GM21825 (cell line): Measurements from ENCODE around the gene USP22.

Experiments
- ATAC-seq: cut with Tn5 transposase; IDR thresholded peaks from one replicate; pipeline ENCODE4 v1.9.1; 2021; ENCODE audit warnings: mild to moderate bottlenecking, moderate library complexity; ENCODE audit not compliant: unreplicated experiment

The USP22 gene

DNA sequence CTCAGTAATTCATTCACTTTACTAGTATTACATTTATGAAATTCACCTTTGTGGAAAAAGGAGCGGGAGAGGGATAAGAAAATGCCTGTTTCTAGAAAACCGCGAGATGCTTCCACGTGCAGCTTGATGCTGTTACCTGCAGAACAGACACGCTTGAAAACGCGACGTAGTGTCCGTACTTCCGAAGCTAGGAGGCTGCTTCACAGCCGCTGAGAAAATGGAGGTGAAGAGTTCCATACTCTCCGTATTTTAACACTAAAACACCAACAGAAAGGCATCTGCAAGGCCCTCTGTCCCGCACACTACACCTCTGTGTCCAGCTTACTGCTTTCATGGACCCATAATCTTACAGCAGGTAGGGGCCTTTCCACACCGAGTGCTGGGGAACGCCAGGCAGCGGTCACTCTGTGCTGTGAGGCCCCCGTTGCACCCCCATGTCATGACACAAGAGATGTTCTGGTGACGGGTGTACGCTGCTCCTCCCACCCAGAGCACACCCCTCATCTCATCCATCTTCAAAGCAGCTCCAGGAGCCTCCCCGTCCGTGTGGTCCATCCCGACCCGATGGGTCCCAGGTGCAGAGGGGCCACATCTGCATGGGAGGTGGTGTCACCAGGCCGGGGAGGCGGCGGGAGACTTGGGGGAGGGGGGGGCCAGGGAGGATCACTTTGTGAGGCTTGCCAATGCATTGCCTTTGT lies 40.4 kb downstream of the USP22 start:
- no peak for ATAC-seq

DNA sequence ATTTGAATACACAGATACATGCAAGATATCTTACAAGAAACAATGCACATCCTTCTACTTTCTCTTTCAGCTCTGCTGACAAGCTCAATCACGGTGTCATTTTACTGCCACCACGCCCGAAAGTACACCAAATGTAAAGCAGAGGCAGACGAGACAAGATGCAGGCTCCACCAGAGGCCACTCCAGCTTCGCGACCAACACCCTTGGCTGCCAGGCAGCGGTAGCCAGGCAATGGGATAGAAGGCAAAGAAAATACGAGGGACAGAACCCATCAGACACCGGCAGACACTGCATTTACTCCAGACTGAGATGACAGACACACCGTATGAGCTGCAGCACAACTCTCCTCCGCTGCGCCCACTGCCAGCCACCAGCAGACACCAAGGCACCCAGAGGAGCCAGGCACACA lies 41.0 kb downstream of the USP22 start:
- no peak for ATAC-seq

DNA sequence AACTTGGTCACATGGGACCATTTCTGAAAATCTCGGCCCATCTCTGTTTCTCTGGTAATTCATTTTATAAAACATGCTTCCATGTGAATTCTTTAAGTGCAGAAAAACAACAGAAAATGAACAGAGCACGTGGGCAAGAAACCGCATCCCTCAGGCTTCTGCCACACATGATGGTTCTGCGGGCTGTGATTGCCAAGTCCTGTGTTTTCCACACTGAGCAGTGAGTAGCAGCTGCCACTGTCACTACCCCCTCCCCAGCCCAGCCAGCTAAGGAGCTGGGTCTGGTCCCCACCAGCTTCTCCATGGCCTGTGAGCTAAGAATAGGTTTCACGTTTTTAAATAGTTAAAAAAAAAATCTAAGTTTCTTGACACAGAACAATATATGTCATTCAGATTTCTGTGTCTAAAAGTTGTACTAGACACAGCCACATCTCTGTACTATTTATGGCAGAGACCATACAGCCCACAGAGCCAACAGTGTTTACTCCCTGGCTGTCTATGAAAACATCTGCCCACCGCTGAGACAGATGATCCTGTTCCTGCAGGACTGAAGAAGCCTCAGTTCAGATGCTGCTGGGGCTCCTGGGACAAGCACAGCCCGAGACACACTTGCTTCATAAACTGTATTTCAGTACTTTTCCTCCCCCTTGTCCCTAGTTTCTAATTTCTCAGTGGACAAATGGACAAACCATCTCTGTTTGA lies 41.5 kb downstream of the USP22 start:
- no peak for ATAC-seq

DNA sequence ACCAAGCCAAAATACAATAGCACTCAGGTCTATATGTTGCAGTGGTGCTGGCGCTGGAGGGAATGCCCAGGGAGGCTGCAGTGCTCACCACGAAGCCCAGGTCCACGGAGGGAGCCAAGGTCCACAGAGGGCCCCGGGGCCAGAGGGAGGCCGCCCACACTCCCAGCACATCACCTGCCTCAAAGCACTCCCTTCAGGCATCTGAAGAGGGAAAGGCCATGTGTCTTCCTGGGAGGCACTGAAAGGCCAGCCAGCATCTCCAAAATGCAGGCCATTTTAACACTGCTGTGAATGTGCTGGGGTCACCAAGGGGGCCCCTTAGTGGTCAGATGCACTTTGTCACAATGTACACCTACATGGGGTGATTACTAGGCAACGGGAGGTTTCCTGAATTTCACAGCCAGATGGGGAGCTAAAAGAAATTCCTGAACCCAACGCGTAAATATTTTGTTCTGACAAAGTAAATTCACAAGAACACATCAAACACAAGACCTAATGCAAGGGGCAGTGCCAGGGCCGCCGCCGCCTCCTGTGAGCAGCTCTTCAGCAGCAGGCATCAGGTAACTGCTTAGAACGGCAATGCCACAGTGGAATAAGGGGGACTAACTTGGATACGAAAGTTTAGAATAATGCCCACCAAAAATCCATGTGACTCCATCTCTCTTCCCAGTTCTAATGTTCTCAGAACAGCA lies 42.8 kb downstream of the USP22 start:
- no peak for ATAC-seq

DNA sequence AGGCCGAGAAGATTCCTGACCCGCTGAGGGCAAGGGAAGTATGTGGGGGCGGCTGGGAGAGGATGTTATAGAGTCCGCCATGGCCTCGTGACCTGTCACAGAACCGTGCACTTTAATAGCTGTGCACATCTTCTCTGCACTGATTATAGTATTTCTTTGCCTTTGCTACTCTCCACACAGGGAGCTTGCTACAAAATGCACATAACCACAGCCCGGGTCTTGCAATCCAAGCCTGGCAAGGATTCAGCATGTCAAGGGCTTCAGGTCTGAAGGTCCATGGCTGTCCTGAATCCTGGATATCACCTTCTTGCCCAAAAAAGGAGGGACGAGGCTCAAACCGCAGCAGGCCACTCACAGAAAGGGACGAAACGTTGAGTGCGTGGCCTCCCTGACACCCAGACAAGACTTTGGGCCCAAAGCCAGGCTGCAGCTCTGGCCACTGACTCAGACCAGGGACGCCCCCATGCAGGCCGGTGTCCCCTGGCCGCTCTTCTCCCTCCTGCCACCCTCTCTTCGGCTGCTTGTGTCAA lies 43.7 kb downstream of the USP22 start:
- ATAC-seq, result no peak

DNA sequence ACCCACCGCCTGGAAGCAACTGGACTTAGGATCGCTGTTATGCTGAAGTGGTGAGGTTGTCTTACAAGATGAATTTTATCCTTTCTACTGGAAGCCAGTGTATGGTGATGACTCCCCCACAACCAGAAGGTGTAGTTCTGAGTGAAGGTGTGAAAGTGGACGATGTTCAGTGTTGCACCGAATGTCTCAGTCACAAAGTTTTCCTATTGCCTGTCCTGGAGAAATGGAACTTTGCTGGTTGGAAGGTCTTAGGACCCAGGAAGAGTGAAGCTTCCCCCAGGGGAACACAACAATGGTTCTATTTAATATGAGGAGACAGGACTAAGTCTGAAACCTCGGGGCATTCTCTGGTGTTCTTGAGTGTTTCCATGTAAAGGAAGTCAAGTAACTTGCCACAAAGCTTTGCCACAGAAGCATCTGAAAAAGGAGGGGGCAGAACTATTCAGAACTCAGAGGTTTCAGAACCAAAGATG lies 44.2 kb downstream of the USP22 start:
- ATAC-seq, result no peak

DNA sequence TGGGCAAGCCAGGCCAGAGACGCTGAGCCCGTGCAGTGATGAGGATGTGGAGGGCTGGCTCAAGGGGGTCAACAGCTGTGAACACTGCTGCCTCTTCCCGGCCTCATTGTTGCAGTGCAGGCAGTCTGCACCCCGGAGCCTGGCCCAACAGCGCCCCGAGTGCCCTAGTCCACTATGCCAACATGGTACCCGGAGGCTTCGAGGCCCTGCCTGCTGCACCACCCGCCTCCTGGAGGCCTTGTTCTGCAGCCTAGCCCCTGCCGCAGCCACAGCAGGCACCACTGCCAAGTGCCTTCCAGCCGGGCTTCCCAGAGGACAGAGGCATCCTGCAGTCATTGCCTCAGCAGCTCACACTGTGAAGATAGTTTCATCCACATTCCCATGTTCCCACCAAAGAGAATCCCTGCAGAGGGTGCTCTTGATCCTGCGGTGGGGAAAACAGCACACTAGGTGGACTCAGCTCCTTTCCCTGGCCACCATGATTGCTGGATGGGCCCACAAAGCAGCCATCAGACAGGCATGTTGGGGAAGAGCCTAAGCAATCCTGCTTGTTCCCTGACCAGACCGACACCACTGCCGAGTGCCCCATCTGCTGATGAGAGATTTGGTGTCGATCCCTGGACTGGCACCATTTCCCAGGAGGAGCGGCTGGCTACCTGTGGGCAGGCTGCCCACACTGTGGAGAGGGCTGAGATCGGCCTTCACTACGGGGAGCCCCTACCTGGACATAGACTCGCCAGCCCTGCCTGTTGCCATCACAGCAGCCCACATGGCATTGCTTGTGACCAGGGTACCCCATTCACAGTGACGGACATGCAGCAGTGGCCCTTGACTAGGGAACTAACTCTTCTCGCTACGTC lies 44.9 kb downstream of the USP22 start:
- no peak for ATAC-seq

DNA sequence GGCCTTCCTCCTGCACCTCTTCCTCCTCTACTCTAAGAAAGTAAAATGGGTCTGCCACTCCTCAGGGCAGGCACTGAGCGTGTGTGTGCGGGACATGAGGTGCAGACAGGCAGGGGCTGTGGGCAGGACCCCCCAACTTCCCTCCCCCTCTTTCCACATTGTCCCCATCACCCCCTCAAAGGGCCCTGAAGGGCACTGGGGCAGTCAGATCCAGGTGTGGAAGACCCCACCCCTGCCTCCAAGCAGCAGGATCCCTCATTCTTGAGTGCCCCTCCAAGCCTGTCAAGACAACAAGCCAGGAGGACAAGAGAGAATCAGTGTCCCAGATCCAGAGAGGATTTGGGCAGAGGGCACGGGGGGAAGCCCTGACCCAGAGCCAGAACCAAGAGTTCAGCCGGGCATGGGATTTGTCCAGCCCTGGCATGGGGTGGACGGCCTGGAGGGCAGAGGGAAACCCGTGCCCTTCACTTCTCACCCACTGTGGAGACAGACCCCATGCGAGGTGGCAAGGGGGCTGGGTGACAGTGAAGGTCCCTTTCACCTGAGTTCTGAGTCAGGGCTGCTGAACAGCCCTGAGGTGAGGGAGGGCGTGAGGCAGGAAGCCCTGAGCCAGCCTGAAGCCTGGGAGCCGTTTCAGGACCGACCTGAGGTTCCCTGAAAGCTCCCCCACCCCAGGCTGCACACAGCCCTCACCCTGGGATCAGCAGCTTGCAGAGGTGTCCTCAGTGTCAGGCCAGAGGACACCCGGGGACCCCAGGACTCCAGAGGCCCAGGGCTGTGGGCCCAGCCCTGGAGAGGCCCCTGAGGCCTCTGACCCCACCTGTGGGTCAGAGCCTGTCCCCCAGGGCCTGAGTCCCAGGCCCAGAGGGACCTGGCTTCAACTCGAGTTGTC lies 45.8 kb downstream of the USP22 start:
- no peak for ATAC-seq

DNA sequence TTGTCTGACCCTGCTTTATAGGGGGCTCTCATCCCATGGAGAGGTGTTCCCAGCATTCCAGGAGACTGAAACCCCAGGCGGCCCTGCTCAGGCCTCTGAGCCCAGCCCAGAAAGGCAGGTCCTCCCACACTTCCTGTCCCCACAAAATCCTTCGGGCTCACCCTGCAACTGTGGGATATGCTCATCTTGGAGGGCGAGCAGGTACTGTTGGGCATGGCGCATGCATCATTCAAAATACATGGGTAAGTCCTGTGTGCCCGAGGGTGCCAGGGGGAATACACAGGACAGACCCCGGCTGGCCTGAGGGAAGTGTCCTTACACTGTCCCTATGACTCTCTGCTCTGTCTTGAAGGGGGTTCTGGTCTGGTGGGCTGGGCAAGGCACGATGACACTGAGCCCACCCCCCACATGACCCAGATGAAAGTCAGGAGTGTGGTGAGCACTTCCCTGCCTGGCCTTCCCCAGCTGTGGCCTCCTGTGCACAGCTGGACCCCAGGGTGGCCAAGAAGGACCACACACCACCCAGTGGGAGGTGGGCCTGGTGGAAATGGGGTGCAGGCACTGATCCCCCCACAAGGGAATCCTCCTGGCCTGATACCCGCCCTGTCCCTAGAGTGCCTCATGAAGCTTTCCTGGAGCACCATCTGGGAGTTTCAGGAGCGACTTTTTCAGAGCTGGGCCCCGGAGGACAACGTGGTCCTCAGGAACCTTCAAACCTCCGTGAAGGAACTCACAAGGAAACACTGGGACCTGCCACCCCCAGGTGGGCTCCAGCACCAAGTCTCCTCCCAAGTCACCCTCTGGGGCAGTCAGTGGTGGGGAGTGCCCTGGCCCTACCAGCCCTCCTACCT lies 46.7 kb downstream of the USP22 start:
- ATAC-seq, result no peak

DNA sequence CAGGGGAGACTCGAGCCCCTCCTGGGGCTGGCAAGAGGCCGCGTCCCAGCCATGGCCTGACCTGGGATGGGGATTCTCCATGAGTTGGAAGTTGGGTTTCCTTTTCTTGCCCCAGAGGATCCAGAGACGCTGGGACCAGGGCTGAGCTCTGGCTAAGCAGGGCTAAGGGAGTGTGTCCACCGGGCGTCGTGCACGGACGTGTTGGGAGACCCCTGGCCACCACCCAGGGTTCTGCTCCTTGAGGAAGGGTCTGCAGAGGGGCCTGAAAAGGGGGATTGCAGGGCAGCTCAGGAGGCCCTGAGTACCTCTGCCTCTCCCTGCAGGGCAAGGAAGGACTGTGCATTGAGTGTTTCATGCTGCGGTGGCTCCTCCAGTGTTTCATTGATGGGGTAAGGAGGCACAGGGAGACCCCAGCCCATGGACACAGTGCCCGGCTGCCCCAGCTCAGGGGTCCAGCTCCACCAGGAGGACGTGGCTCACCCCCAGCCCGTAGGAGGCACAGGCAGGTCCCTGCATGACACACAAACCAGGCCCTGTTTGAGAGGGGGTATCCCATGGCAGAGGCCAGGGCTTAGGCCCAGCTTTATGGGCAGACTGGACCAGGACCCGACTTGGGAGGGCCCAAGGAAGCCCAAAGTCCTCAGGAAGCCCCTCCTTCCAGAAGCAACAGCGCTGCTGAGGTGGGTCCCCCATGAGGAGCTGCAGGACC lies 47.5 kb downstream of the USP22 start:
- ATAC-seq, result no peak

DNA sequence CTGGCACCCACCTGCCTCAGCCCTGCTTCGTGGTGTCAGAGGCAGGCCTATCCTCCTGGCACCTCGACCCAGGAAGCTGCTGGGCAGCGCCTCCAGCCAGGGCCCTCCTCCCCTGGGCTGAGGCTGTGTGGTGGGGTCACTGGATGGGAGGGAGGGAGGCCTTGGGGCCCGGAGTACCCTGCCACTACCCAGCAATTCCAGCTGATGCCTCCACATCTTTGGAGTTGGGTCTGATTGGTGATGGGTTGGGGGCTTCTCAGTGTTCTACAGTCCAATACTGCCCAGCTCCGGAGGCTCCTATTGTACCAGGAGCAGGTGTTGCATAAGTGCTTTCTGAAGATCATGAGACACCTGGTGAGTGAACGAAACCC lies 48.0 kb downstream of the USP22 start:
- ATAC-seq, result no peak

DNA sequence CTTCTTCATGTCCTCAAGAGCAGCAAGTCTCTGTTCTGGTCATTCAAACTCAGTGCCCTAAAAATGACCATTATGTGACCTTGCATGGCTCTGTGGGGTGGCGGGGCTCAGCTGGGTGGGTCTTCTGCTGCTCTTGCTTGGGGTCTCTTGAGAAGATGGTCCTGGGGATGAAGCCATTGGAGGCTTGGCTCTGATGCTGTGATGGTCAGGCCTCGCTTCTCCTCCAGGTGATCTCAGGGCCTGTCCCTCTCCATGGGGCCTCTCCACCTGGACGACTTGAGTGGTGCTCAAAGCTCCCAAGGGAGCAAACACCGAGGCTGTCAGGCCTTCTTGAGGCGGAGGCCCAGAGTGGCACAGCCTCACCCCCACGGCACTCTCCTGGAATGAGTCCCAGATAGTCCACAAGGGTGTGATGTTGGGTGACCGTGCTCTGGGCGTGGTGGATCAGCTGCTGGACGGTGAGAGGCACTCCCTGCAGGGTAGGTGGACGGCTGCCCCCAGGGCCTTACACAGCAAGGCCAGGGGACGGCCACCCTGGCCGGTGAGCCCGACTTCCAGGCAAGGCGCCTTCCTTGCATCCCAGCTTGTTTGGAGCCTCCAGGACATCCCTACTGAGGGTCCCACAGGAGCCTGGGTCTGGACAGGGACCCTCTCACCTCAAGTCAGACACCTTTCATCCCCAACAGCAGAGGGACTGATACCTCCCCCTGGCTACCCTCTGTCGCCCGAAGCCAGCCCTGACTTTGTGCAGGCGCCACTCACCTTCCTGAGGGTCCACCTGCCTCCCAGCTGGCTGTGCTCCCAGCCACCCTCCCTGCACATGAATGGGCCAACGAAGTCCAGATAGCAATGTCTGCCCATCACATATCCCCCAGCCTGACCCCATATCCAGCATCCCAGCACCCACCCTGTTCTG lies 48.7 kb downstream of the USP22 start:
- no peak for ATAC-seq

DNA sequence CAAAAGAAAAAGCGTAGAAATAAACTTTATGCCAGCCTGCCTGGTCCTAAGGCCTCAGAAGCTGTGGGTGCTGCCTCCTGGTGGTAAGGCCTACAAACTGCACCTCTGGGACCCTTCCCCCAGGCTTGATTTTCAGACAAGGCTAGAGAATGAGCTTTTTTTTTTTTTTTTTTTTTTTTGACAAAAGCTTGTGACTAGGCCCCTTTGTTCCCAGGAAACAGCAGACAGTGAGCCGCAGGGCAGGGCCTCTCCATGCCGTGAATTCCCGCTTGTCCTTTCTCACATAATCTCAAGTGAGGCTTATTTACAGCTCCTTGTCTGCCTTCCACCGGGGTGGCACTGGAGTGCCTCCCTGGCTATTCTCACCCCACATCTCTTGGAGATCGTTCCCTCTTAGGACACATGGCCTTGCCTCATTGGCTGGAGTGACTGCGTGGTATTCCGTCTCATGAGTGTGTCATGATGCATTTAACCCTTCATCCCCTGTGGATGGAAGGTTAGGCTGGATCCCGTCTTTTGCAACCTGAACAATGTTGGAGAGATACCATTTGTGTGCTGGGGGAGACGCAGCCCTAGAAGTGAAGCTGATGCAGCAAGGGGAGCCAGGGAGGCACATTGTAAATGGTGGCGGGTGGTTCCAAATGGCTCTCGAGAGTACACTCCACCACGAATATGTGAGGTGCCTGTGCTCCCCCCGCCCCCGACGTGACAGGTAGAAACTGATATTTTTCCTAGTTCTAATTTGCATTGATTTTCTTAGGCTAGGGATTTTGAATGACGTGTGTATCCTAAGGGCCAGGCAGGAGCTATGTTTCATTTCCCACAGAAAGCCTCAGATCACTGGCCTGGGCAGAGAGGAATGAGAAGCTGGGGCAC lies 49.6 kb downstream of the USP22 start:
- no peak for ATAC-seq

DNA sequence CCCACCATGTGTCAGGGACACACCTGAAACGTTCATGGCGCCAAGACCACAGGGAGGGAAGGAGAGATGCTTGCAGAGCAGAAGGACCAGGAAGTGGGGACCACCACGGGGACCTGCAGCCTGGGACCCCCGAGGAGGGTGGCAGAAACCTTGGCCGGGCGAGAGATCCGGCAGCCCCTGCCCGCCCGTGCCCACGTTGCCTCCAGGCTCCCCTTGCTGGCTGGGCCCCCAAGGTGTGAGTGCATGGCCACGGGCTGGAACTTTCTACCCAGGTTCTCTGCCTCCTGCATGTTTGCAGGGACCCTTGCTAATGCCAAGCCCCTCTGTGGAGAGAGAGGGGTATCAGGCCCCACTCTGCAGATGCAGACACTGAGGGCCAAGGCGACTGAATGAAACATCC lies 50.4 kb downstream of the USP22 start:
- no peak for ATAC-seq

DNA sequence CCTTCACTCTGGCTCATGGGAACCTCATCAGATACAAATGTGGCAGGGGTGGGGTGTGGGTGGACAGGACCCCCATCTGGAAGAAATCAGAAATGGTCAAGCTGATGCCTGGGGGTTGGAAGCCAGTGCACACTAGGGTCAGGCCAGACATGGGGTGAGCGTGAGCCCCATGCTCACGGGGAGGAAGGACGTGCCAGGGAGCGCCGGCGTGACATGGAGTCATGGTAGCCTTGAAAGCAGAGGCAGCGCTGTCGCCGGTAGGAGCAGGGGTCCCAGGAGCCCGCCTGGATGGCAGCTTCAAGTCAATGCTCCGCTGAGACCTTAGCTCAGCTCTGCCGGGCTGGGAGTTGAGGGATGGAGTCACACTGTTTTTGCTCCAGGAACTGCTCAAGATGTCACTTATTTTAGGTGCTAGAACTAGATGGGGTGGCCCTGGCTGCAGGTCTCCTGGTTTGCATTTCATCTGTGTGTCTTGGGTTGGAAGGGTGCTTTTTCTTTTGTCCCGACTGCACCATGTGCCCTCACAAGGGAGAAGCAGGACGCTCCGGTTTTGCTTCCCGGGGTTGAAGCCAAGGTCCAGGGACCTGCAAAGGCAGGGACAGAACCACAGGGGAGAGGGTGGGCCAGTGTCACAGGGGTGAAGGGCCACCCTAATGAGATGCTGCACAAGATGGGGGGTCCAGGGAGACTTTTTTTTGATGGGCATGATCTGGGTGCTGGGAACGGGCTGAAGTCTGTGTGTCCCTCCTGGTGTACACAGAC lies 51.4 kb downstream of the USP22 start:
- no peak for ATAC-seq
